Sigmoid colon (tissue), 7 donors: Measurements from ENCODE around the gene LLPH. TPM values are rescaled to one million over a fixed set of nuclear protein-coding genes. Genes with fewer than 3 reads are reported as not detected.

Experiments
- DNase-seq: peaks from one replicate; pipeline ENCODE4 v3.0.0-alpha.2; 2019
- H3K27ac ChIP-seq, 4 donors: fragments of 200-600 bp; sonication (generic); one replicate each; pipeline ENCODE4 v1.5.1; 2016 to 2019; ENCODE audit warnings: mild to moderate bottlenecking in 1 of 4
- H3K27me3 ChIP-seq, 3 donors: fragments of 200-600 bp; sonication (generic); one replicate each; pipeline ENCODE4 v1.5.1; 2019; ENCODE audit warnings: mild to moderate bottlenecking in 1 of 3
- H3K36me3 ChIP-seq, 4 donors: fragments of 200-600 bp; sonication (generic); one replicate each; pipeline ENCODE4 v1.5.1; 2016 to 2019
- H3K4me1 ChIP-seq, 4 donors: fragments of 200-600 bp; sonication (generic); one replicate each; pipeline ENCODE4 v1.5.1; 2017 to 2019
- H3K4me3 ChIP-seq, 4 donors: fragments of 200-600 bp; sonication (generic); one replicate each; pipeline ENCODE4 v1.5.1; 2017 to 2019; ENCODE audit warnings: mild to moderate bottlenecking in 2 of 4, moderate library complexity in 1 of 4
- H3K9me3 ChIP-seq, 4 donors: fragments of 200-600 bp in 3 of 4; sonication (generic) in 3 of 4; one replicate each; pipeline versions ENCODE4 v1.5.1 to v1.6.1; 2013 to 2019
- EP300 ChIP-seq, 4 donors: sonication (generic); formaldehyde crosslinking; IDR thresholded peaks; one replicate each; pipeline ENCODE4 v1.6.1; 2017; ENCODE audit warnings: antibody characterized with exemption in 4 of 4
- POLR2A ChIP-seq, 2 donors: fragments of 450-650 bp; IDR thresholded peaks; one replicate each; pipeline ENCODE4 v1.6.1; 2016; ENCODE audit warnings: antibody characterized with exemption in 2 of 2, mild to moderate bottlenecking in 2 of 2, moderate library complexity in 2 of 2
- POLR2AphosphoS5 ChIP-seq, 4 donors: sonication (generic); formaldehyde crosslinking; IDR thresholded peaks; one replicate each; pipeline ENCODE4 v1.6.1; 2017; ENCODE audit warnings: antibody characterized with exemption in 4 of 4
- WGBS, 2 donors: extraction: QIAGEN DNeasy Blood & Tissue Kit; methylation state at CpG; one replicate each; pipeline ENCODE4 v1.1.7; 2013; 5-methylcytosine and 5-hydroxymethylcytosine counted together
- intact Hi-C: fragments of 100-400 bp; cut with DNase I; formaldehyde crosslinking; loops from one replicate; pipeline ENCODE4 v1.15.1; 2023
- polyA plus RNA-seq, 3 donors: library from polyadenylated mRNA; stranded (reverse); fragments of 200-250 nt; gene quantifications; one replicate each; pipeline ENCODE4 v1.2.3, GENCODE V29; 2013
- total RNA-seq, 4 donors: library from RNA; depleted of rRNA; stranded (reverse); fragments of >200 nt; gene quantifications; one replicate each; pipeline ENCODE4 v1.1.0, GENCODE V29; 2016
- TF ChIP-seq, protein P1 (sequence below), 4 experiments: fragments of 450-650 bp in 3 of 4; fragments of 200-600 bp in 1 of 4; IDR thresholded peaks; one replicate each; pipeline ENCODE4 v1.5.1; 2016 to 2019; ENCODE audit warnings: antibody characterized with exemption in 4 of 4, mild to moderate bottlenecking in 3 of 4, moderate library complexity in 2 of 4
- donor health status: healthy with polysubstance abuse.
- donor health status: Bipolar disorder and iron deficiency.
- donor health status: healthy.

Gene LLPH
- total and polyA plus RNA-seq, 7 donors: 5.0 to 30.6 (median 10.3) TPM

GRCh38 chr12:66080791-66081190 is 49.8 kb downstream of the LLPH start:
- no peak overlapping the region for H3K27ac ChIP-seq
- peaks cover 0 to 3% (median 0%) of the 10 kb centered on the region in 4 donors for H3K9me3 ChIP-seq
- H3K36me3 ChIP-seq: no peaks in the 10 kb centered on the region
- TF ChIP-seq POLR2AphosphoS5 (IDR thresholded peaks at IDR 0.05): no peak
- TF ChIP-seq, protein P1, sequence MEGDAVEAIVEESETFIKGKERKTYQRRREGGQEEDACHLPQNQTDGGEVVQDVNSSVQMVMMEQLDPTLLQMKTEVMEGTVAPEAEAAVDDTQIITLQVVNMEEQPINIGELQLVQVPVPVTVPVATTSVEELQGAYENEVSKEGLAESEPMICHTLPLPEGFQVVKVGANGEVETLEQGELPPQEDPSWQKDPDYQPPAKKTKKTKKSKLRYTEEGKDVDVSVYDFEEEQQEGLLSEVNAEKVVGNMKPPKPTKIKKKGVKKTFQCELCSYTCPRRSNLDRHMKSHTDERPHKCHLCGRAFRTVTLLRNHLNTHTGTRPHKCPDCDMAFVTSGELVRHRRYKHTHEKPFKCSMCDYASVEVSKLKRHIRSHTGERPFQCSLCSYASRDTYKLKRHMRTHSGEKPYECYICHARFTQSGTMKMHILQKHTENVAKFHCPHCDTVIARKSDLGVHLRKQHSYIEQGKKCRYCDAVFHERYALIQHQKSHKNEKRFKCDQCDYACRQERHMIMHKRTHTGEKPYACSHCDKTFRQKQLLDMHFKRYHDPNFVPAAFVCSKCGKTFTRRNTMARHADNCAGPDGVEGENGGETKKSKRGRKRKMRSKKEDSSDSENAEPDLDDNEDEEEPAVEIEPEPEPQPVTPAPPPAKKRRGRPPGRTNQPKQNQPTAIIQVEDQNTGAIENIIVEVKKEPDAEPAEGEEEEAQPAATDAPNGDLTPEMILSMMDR (IDR thresholded peaks at IDR 0.05): no peak
- no peak for TF ChIP-seq EP300 (IDR thresholded peaks at IDR 0.05)
- TF ChIP-seq POLR2A (IDR thresholded peaks at IDR 0.05): no peak
- no peak overlapping the region for H3K4me3 ChIP-seq
- no peaks in the 10 kb centered on the region for H3K27me3 ChIP-seq
- no peak for DNase-seq
- WGBS, 2 donors: 87 to 92% methylated on average over 4 of the region's 4 CpGs
- intact Hi-C loops: no loop called here
- no peaks in the 10 kb centered on the region for H3K4me1 ChIP-seq

GRCh38 chr12:66077542-66077941 is 53.0 kb downstream of the LLPH start:
- DNase-seq: no peak
- Histone ChIP-seq H3K36me3 (no peaks in the 10 kb centered on the region), H3K27me3 (no peaks in the 10 kb centered on the region), H3K4me3 (no peak overlapping the region), H3K27ac (no peak overlapping the region), H3K4me1 (no peaks in the 10 kb centered on the region), H3K9me3 (no peaks in the 10 kb centered on the region)
- intact Hi-C loops: no loop called here
- WGBS, 2 donors: 83 to 85% methylated on average over 1 of the region's 1 CpG
- TF ChIP-seq EP300 (IDR thresholded peaks at IDR 0.05) (no peak), POLR2AphosphoS5 (IDR thresholded peaks at IDR 0.05) (no peak), POLR2A (IDR thresholded peaks at IDR 0.05) (no peak)
- TF ChIP-seq, protein P1 (IDR thresholded peaks at IDR 0.05): no peak

- TF ChIP-seq POLR2AphosphoS5 (IDR thresholded peaks at IDR 0.05) (no peak), EP300 (IDR thresholded peaks at IDR 0.05) (no peak), POLR2A (IDR thresholded peaks at IDR 0.05) (no peak)
- TF ChIP-seq, protein P1 (IDR thresholded peaks at IDR 0.05): no peak
- no peaks in the 10 kb centered on the region for H3K4me1 ChIP-seq
- no peak overlapping the region for H3K4me3 ChIP-seq
- no peak for DNase-seq
- intact Hi-C loops: no loop called here
- H3K27ac ChIP-seq: no peak overlapping the region
- WGBS, 2 donors: 73 to 77% methylated on average over 2 of the region's 2 CpGs
- H3K9me3 ChIP-seq: no peaks in the 10 kb centered on the region
- no peaks in the 10 kb centered on the region for H3K36me3 ChIP-seq
- H3K27me3 ChIP-seq: no peaks in the 10 kb centered on the region
Measured at GRCh38 chr12:66074561-66074960, 56.0 kb downstream of the LLPH start.

DNA sequence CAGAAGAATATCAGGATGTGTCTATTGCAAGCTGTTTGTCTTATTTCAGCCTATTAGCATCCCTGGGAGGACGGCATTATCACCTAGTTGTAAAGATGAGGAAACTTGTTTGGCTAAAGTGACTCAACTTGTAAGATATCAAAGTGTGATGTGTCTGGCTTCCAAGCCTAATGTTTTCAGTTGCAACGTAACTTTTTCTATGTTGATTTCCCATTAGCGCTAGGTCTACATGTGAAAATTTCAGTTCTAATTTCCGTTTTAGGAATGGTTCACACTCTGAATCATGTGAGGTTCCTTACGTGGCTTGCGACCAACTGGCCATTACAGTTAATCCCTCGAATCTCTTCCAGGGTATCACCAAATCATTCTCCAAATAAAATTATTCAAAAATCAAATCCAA is 58.0 kb downstream of the LLPH start:
- no peaks in the 10 kb centered on the region for H3K4me1 ChIP-seq
- no peaks in the 10 kb centered on the region for H3K36me3 ChIP-seq
- H3K4me3 ChIP-seq: no peak overlapping the region
- no peaks in the 10 kb centered on the region for H3K9me3 ChIP-seq
- WGBS, 2 donors: 78 to 82% methylated on average over 7 of the region's 7 CpGs
- no peak for DNase-seq
- intact Hi-C loops: no loop called here
- no peak overlapping the region for H3K27ac ChIP-seq
- H3K27me3 ChIP-seq: no peaks in the 10 kb centered on the region
- no peak for TF ChIP-seq POLR2AphosphoS5 (IDR thresholded peaks at IDR 0.05)
- TF ChIP-seq, protein P1 (IDR thresholded peaks at IDR 0.05): no peak
- no peak for TF ChIP-seq POLR2A (IDR thresholded peaks at IDR 0.05)
- no peak for TF ChIP-seq EP300 (IDR thresholded peaks at IDR 0.05)

GRCh38 chr12:66072135-66072534 is 58.4 kb downstream of the LLPH start:
- H3K27me3 ChIP-seq: no peaks in the 10 kb centered on the region
- DNase-seq: no peak
- H3K27ac ChIP-seq: no peak overlapping the region
- H3K4me1 ChIP-seq: no peaks in the 10 kb centered on the region
- no peak overlapping the region for H3K4me3 ChIP-seq
- intact Hi-C loops: no loop called here
- no peaks in the 10 kb centered on the region for H3K36me3 ChIP-seq
- TF ChIP-seq EP300 (IDR thresholded peaks at IDR 0.05) (no peak), POLR2A (IDR thresholded peaks at IDR 0.05) (no peak), POLR2AphosphoS5 (IDR thresholded peaks at IDR 0.05) (no peak)
- TF ChIP-seq, protein P1 (IDR thresholded peaks at IDR 0.05): no peak
- 62 to 88% methylated on average over 2 of the region's 2 CpGs for WGBS, 2 donors
- H3K9me3 ChIP-seq: no peaks in the 10 kb centered on the region
